Liver (tissue), 3 donors: ENCODE measurements around the gene ZSCAN2.

Experiments
- EGR1 ChIP-seq, 2 donors: IDR thresholded peaks; 2 replicates each; pipeline ENCODE4 v1.6.1; 2016 to 2018; ENCODE audit warnings: antibody characterized with exemption in 2 of 2, low read depth in 2 of 2
- GABPA ChIP-seq, 2 donors: IDR thresholded peaks in 1 of 2; conservative IDR thresholded peaks in 1 of 2; 2 replicates each; pipeline ENCODE4 v1.6.1; 2016; ENCODE audit warnings: antibody characterized with exemption in 2 of 2, mild to moderate bottlenecking in 1 of 2, moderate library complexity in 1 of 2
- JUND ChIP-seq, 2 donors: IDR thresholded peaks; 2 replicates each; pipeline ENCODE4 v1.6.1; 2016; ENCODE audit warnings: antibody characterized with exemption in 2 of 2
- MAX ChIP-seq: IDR thresholded peaks from 2 replicates; pipeline ENCODE4 v1.6.1; 2016; ENCODE audit warnings: antibody characterized with exemption
- RAD21 ChIP-seq, 2 donors: IDR thresholded peaks; 2 replicates each; pipeline ENCODE4 v1.6.1; 2016; ENCODE audit warnings: antibody characterized with exemption in 2 of 2, mild to moderate bottlenecking in 2 of 2
- RXRA ChIP-seq, 2 donors: IDR thresholded peaks; 2 replicates each; pipeline ENCODE4 v1.6.1; 2017 to 2018; ENCODE audit warnings: antibody characterized with exemption in 2 of 2, mild to moderate bottlenecking in 1 of 2
- SP1 ChIP-seq: IDR thresholded peaks from 2 replicates; pipeline ENCODE4 v1.6.1; 2018; ENCODE audit warnings: antibody characterized with exemption, mild to moderate bottlenecking
- TAF1 ChIP-seq: conservative IDR thresholded peaks from 2 replicates; pipeline ENCODE4 v1.6.1; 2016; ENCODE audit warnings: antibody characterized with exemption, mild to moderate bottlenecking
- YY1 ChIP-seq: IDR thresholded peaks from 2 replicates; pipeline ENCODE4 v1.6.1; 2016; ENCODE audit warnings: antibody characterized with exemption, mild to moderate bottlenecking
- TF ChIP-seq, protein P1 (sequence below): fragments of 150-350 bp; IDR thresholded peaks from 2 replicates; pipeline ENCODE4 v1.5.1; 2017; ENCODE audit warnings: improper control_type of control experiment, low read depth, low read length; ENCODE audit not compliant: missing input control
- TF ChIP-seq, protein P2 (sequence below): IDR thresholded peaks from 2 replicates; pipeline ENCODE4 v1.6.1; 2016; ENCODE audit warnings: antibody characterized with exemption
- TF ChIP-seq, protein P3 (sequence below): IDR thresholded peaks from 2 replicates; pipeline ENCODE4 v1.6.1; 2016; ENCODE audit warnings: antibody characterized with exemption
- TF ChIP-seq, protein P4 (sequence below): IDR thresholded peaks from 2 replicates; pipeline ENCODE4 v1.6.1; 2016; ENCODE audit warnings: antibody characterized with exemption, mild to moderate bottlenecking
- donor health status: healthy.
- donor health status: healthy.

GRCh38 chr15:84605554-84605882 is 4.7 kb downstream of the ZSCAN2 start:
- TF ChIP-seq, protein P1, sequence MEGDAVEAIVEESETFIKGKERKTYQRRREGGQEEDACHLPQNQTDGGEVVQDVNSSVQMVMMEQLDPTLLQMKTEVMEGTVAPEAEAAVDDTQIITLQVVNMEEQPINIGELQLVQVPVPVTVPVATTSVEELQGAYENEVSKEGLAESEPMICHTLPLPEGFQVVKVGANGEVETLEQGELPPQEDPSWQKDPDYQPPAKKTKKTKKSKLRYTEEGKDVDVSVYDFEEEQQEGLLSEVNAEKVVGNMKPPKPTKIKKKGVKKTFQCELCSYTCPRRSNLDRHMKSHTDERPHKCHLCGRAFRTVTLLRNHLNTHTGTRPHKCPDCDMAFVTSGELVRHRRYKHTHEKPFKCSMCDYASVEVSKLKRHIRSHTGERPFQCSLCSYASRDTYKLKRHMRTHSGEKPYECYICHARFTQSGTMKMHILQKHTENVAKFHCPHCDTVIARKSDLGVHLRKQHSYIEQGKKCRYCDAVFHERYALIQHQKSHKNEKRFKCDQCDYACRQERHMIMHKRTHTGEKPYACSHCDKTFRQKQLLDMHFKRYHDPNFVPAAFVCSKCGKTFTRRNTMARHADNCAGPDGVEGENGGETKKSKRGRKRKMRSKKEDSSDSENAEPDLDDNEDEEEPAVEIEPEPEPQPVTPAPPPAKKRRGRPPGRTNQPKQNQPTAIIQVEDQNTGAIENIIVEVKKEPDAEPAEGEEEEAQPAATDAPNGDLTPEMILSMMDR = no peak
- TF ChIP-seq SP1 (no peak), EGR1 (IDR thresholded peaks at IDR 0.05; ENCODE audit: low read depth in 2 of 2) (no peak), TAF1 (no peak), MAX (no peak), RAD21 (IDR thresholded peaks at IDR 0.05) (no peak), GABPA (IDR thresholded peaks at IDR 0.05 in 1 of 2, conservative IDR thresholded peaks at IDR 0.05 in 1 of 2) (no peak), YY1 (no peak), JUND (IDR thresholded peaks at IDR 0.05) (no peak), RXRA (IDR thresholded peaks at IDR 0.05) (no peak)
- TF ChIP-seq, protein P2, sequence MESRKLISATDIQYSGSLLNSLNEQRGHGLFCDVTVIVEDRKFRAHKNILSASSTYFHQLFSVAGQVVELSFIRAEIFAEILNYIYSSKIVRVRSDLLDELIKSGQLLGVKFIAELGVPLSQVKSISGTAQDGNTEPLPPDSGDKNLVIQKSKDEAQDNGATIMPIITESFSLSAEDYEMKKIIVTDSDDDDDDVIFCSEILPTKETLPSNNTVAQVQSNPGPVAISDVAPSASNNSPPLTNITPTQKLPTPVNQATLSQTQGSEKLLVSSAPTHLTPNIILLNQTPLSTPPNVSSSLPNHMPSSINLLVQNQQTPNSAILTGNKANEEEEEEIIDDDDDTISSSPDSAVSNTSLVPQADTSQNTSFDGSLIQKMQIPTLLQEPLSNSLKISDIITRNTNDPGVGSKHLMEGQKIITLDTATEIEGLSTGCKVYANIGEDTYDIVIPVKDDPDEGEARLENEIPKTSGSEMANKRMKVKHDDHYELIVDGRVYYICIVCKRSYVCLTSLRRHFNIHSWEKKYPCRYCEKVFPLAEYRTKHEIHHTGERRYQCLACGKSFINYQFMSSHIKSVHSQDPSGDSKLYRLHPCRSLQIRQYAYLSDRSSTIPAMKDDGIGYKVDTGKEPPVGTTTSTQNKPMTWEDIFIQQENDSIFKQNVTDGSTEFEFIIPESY = no peak
- TF ChIP-seq, protein P3, sequence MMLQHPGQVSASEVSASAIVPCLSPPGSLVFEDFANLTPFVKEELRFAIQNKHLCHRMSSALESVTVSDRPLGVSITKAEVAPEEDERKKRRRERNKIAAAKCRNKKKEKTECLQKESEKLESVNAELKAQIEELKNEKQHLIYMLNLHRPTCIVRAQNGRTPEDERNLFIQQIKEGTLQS = no peak
- TF ChIP-seq, protein P4, sequence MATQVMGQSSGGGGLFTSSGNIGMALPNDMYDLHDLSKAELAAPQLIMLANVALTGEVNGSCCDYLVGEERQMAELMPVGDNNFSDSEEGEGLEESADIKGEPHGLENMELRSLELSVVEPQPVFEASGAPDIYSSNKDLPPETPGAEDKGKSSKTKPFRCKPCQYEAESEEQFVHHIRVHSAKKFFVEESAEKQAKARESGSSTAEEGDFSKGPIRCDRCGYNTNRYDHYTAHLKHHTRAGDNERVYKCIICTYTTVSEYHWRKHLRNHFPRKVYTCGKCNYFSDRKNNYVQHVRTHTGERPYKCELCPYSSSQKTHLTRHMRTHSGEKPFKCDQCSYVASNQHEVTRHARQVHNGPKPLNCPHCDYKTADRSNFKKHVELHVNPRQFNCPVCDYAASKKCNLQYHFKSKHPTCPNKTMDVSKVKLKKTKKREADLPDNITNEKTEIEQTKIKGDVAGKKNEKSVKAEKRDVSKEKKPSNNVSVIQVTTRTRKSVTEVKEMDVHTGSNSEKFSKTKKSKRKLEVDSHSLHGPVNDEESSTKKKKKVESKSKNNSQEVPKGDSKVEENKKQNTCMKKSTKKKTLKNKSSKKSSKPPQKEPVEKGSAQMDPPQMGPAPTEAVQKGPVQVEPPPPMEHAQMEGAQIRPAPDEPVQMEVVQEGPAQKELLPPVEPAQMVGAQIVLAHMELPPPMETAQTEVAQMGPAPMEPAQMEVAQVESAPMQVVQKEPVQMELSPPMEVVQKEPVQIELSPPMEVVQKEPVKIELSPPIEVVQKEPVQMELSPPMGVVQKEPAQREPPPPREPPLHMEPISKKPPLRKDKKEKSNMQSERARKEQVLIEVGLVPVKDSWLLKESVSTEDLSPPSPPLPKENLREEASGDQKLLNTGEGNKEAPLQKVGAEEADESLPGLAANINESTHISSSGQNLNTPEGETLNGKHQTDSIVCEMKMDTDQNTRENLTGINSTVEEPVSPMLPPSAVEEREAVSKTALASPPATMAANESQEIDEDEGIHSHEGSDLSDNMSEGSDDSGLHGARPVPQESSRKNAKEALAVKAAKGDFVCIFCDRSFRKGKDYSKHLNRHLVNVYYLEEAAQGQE = no peak
